Measurements from ENCODE around the gene ATP8A1. TPM values are rescaled to one million over a fixed set of nuclear protein-coding genes. Genes with fewer than 3 reads are reported as not detected.

ATP8A1 gene
- total and polyA plus RNA-seq, 4 donors, result 0.65 to 15.9 (median 5.9) TPM

GRCh38 chr4:42541647-42542046 lies 115.3 kb downstream of the ATP8A1 start:
- no peaks in the 10 kb centered on the region for H3K4me1 ChIP-seq (ENCODE audit: control insufficient read depth in 4 of 4, insufficient read depth in 4 of 4, low read length in 3 of 4)
- DNase-seq (ENCODE audit: low spot score), result no peak
- no peaks in the 10 kb centered on the region for H3K27me3 ChIP-seq (ENCODE audit: control insufficient read depth in 4 of 4, insufficient read depth in 4 of 4, low read length in 3 of 4)
- H3K4me3 ChIP-seq (ENCODE audit: low read depth in 1 of 3, low read length in 3 of 3), result no peak overlapping the region
- H3K36me3 ChIP-seq (ENCODE audit: control insufficient read depth in 4 of 4, insufficient read depth in 3 of 4, low read depth in 1 of 4, low read length in 3 of 4), result no peaks in the 10 kb centered on the region
- no peak overlapping the region for H3K9ac ChIP-seq (ENCODE audit: low read depth in 1 of 2, low read length in 2 of 2)
- WGBS, result 88% methylated on average over 1 of the region's 1 CpG
- H3K9me3 ChIP-seq (ENCODE audit: control insufficient read depth in 4 of 4, low read length in 3 of 4), result no peaks in the 10 kb centered on the region
- TF ChIP-seq EGR1 (IDR thresholded peaks at IDR 0.05; ENCODE audit: low read depth in 2 of 2), result no peak
- H3K27ac ChIP-seq (ENCODE audit: low read depth in 1 of 2, low read length in 2 of 2), result no peak overlapping the region

- Histone ChIP-seq H3K27ac (ENCODE audit: low read depth in 1 of 2, low read length in 2 of 2) (no peak overlapping the region), H3K36me3 (ENCODE audit: control insufficient read depth in 4 of 4, insufficient read depth in 3 of 4, low read depth in 1 of 4, low read length in 3 of 4) (no peaks in the 10 kb centered on the region), H3K4me3 (ENCODE audit: low read depth in 1 of 3, low read length in 3 of 3) (no peak overlapping the region), H3K4me1 (ENCODE audit: control insufficient read depth in 4 of 4, insufficient read depth in 4 of 4, low read length in 3 of 4) (no peaks in the 10 kb centered on the region), H3K9me3 (ENCODE audit: control insufficient read depth in 4 of 4, low read length in 3 of 4) (no peaks in the 10 kb centered on the region), H3K27me3 (ENCODE audit: control insufficient read depth in 4 of 4, insufficient read depth in 4 of 4, low read length in 3 of 4) (no peaks in the 10 kb centered on the region), H3K9ac (ENCODE audit: low read depth in 1 of 2, low read length in 2 of 2) (no peak overlapping the region)
- WGBS, result 96% methylated on average over 3 of the region's 3 CpGs
- no peak for DNase-seq (ENCODE audit: low spot score)
- TF ChIP-seq RAD21 (IDR thresholded peaks at IDR 0.05) (no peak), NR2F2 (IDR thresholded peaks at IDR 0.05) (no peak)
These were observed 123.9 kb downstream of the ATP8A1 start for GRCh38 chr4:42533042-42533441.

- no peak for DNase-seq (ENCODE audit: low spot score)
- Histone ChIP-seq H3K4me1 (ENCODE audit: control insufficient read depth in 4 of 4, insufficient read depth in 4 of 4, low read length in 3 of 4) (no peaks in the 10 kb centered on the region), H3K9me3 (ENCODE audit: control insufficient read depth in 4 of 4, low read length in 3 of 4) (no peaks in the 10 kb centered on the region), H3K36me3 (ENCODE audit: control insufficient read depth in 4 of 4, insufficient read depth in 3 of 4, low read depth in 1 of 4, low read length in 3 of 4) (no peaks in the 10 kb centered on the region), H3K27me3 (ENCODE audit: control insufficient read depth in 4 of 4, insufficient read depth in 4 of 4, low read length in 3 of 4) (no peaks in the 10 kb centered on the region), H3K9ac (ENCODE audit: low read depth in 1 of 2, low read length in 2 of 2) (no peak overlapping the region), H3K27ac (ENCODE audit: low read depth in 1 of 2, low read length in 2 of 2) (no peak overlapping the region), H3K4me3 (ENCODE audit: low read depth in 1 of 3, low read length in 3 of 3) (no peak overlapping the region)
- WGBS, result 89% methylated on average over 4 of the region's 4 CpGs
- TF ChIP-seq MAX (IDR thresholded peaks at IDR 0.05) (no peak), HNF4G (IDR thresholded peaks at IDR 0.05) (no peak), YY1 (IDR thresholded peaks at IDR 0.05) (no peak), NR2F2 (IDR thresholded peaks at IDR 0.05) (no peak), RXRA (IDR thresholded peaks at IDR 0.05) (no peak), SP1 (IDR thresholded peaks at IDR 0.05) (no peak), ATF3 (IDR thresholded peaks at IDR 0.05) (no peak), FOXA1 (IDR thresholded peaks at IDR 0.05) (no peak), GABPA (IDR thresholded peaks at IDR 0.05 in 1 of 2, conservative IDR thresholded peaks at IDR 0.05 in 1 of 2) (no peak), HNF4A (conservative IDR thresholded peaks at IDR 0.05) (no peak), FOXA2 (IDR thresholded peaks at IDR 0.05) (no peak), RAD21 (IDR thresholded peaks at IDR 0.05) (no peak), CTCF (IDR thresholded peaks at IDR 0.05; ENCODE audit: low read depth, low read length, missing input control) (no peak), EGR1 (IDR thresholded peaks at IDR 0.05; ENCODE audit: low read depth in 2 of 2) (no peak)
These were observed 125.4 kb downstream of the ATP8A1 start for GRCh38 chr4:42531341-42532030.
